ENCODE data around the gene NLE1.
A peak's percentile ranks its signal among the peaks of the same experiment; 100 is the strongest.

The NLE1 gene

DNA sequence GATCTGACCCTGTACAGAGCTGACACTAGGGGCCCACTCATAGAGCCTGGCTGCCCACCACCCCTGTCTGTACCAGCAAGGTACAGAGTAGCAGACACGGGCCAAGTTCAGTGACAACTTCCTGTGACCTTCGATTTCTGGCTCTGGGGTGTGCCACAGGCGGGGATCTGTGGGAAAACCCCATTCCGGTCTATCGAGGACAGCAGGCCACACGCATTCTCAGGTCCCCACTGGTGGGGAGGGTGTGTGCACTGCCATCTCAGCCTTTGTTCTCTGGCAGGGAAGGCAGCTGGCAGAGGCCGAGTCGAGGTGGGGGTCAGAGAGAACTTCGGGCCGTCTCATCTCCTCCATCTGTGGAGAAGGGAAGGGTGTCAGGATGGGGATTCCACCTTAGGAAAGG lies 10.0 kb downstream of the NLE1 start:
- TF ChIP-seq, protein P1, sequence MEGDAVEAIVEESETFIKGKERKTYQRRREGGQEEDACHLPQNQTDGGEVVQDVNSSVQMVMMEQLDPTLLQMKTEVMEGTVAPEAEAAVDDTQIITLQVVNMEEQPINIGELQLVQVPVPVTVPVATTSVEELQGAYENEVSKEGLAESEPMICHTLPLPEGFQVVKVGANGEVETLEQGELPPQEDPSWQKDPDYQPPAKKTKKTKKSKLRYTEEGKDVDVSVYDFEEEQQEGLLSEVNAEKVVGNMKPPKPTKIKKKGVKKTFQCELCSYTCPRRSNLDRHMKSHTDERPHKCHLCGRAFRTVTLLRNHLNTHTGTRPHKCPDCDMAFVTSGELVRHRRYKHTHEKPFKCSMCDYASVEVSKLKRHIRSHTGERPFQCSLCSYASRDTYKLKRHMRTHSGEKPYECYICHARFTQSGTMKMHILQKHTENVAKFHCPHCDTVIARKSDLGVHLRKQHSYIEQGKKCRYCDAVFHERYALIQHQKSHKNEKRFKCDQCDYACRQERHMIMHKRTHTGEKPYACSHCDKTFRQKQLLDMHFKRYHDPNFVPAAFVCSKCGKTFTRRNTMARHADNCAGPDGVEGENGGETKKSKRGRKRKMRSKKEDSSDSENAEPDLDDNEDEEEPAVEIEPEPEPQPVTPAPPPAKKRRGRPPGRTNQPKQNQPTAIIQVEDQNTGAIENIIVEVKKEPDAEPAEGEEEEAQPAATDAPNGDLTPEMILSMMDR (conservative IDR thresholded peaks at IDR 0.05; ENCODE audit: control insufficient read depth, insufficient read depth, low read depth, low read length), result no peak
- no peak for DNase-seq (ENCODE audit: low read depth)
- H3K4me3 ChIP-seq (ENCODE audit: control insufficient read depth, low read depth, low read length), result no peak overlapping the region

DNA sequence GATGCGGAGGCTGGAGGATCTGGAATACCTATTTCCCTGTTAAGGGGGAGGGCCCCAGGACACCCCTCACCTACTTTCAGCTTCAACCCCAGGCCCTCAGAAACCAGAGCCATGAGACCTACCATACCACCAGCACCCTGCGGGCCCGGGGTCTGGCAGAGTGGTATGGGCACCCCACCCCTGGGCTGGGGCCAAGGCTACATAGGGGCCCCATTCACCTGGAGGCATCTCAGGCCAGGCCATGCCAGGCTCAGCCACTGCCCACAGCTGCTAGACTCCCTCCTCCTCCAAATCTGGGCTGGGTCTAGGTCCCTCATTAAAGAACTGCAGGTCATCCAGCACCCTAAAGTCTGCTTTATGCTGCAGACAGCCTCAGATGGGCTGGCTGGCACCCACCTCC lies 11.7 kb downstream of the NLE1 start:
- TF ChIP-seq, protein P1 (conservative IDR thresholded peaks at IDR 0.05; ENCODE audit: control insufficient read depth, insufficient read depth, low read depth, low read length), result no peak
- no peak for DNase-seq (ENCODE audit: low read depth)
- no peak overlapping the region for H3K4me3 ChIP-seq (ENCODE audit: control insufficient read depth, low read depth, low read length)

DNA sequence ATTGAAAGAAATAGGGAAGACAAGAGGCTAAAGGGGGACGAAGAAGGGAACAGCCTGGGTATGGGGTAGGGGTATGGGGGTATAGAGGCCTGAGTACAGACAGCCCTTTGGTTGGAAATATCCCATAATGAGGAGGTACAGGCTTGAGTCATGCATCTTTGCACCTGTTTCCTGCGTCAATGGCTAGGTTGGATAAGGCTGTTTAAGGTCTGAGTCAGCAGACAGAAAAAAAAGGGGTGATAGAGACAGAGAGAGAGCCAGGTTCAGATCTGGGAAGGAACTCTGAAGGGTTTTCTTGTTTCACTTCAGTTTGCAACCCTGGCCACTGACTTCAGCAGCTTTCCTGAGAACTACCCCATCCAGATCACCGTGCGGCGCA lies 12.1 kb downstream of the NLE1 start:
- DNase-seq (ENCODE audit: low read depth), result no peak
- TF ChIP-seq, protein P1 (conservative IDR thresholded peaks at IDR 0.05; ENCODE audit: control insufficient read depth, insufficient read depth, low read depth, low read length), result no peak
- no peak overlapping the region for H3K4me3 ChIP-seq (ENCODE audit: control insufficient read depth, low read depth, low read length)

DNA sequence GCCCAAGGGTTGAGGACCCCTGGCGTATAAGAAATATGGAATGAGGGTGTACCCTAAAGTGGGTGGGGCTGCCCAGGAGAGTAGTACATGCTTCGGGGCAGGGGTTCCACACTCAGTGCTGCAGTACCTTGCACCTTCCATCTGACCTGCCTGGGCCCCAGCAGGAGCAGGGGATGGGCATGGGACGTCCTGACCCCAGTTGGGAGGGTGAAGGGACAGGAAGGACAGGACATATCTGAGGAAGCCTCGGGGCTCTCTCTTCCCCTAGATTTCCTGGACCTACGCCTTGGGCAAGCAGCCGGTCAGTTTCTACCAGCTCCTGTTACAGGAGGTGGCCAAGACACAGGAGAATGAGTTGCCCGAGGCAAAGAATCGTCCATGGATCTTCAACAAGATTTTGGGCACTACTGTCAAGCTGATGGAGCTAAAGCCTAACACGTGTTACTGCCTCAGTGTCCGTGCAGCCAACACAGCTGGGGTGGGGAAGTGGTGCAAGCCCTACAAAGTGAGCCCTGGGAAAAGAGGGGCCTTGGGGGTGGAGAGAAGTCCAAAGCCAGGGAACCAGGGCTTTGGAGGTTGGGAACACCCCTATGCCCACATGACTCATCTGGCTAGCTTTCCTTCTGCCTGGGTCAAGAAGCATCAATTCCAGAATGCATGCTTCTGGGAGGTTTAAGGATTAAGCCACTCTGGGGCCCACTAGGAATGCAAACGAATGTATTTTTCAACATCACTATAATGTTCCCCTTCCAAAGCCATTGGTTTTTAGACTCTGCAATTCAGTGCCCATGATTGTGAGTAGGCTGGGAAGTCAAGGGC lies 12.7 kb downstream of the NLE1 start:
- TF ChIP-seq, protein P1 (conservative IDR thresholded peaks at IDR 0.05; ENCODE audit: control insufficient read depth, insufficient read depth, low read depth, low read length), result no peak
- peak; percentile 53 for DNase-seq (ENCODE audit: low read depth)
- H3K4me3 ChIP-seq (ENCODE audit: control insufficient read depth, low read depth, low read length), result no peak overlapping the region

DNA sequence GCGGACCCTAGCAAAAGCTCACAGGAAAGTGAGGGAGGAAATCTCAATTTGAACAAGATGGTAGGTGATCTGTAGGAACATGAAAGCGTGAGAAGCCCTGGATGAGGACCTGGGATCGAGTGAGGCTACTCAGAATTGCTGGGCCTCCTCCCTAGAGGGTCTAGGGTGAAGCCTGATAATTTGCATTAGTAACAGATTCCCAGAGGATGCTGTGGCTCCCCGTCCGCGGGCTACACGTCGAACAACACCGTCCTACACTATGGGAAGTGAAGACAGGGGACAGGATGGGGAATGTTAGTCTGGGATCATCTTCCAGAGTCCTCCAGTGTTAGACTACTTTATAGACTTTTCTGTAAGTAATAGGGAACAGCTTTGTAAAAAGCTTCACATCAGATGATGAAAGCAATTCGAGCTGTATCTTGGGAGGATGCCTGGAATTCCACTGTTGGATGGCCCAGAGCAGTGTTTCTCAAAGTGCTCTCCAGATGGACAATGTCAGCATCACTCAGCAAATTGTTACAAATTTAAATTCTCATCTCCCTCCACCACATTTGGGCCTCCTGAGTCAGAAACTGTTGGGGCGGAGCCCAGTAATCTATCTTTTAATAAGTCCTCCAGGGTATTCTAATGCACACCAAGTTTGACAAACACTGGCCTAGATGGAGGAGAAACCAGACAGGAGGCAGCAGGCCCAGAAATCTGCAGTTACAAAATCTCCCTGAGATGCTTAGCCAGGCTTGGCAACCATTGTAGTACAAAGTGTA lies 14.2 kb downstream of the NLE1 start:
- no peak overlapping the region for H3K4me3 ChIP-seq (ENCODE audit: control insufficient read depth, low read depth, low read length)
- DNase-seq (ENCODE audit: low read depth), result peak; percentile 84
- TF ChIP-seq, protein P1 (conservative IDR thresholded peaks at IDR 0.05; ENCODE audit: control insufficient read depth, insufficient read depth, low read depth, low read length), result no peak

DNA sequence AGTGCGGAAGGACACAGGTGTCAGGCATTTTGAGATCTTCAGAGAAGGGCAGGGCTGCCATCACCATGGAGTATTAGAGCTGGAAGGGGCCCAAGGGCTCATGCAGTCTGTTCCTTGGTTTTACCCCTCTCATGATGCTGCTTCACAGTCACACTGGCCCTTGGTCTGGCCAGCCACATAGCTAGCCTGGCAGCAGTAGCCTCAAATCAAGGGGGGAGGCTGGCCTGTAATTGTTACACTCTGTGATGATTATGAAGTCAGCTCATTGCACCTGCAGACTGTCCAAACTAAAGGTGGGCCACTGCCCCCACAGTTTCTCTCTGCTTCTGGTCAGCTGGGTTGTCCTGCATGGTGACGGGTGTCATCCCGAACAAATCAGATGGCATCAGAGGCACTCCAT lies 20.8 kb downstream of the NLE1 start, which contains the start of gene FNDC8:
Gene FNDC8 (plus strand): TSS at position 301 of the 400 bp plus-strand sequence. CDS start 79 bp downstream, at position 380.
- no peak within 1 kb of the TSS for H3K4me3 ChIP-seq (ENCODE audit: control insufficient read depth, low read depth, low read length)
- no peak for DNase-seq (ENCODE audit: low read depth)
- TF ChIP-seq, protein P1 (conservative IDR thresholded peaks at IDR 0.05; ENCODE audit: control insufficient read depth, insufficient read depth, low read depth, low read length), result no peak

Measured in fibroblast of mammary gland (primary cell).